GM19023 (cell line): ENCODE data around the gene BCL7C.
"Not testable (repeated sequence)": the region's sequence is repeated elsewhere in the genome, so short reads cannot be mapped to it uniquely, and the experiment has no call there.

Experiments used
- ATAC-seq: cut with Tn5 transposase; IDR thresholded peaks from one replicate; pipeline ENCODE4 v1.9.1; 2021; ENCODE audit warnings: mild to moderate bottlenecking, moderate library complexity; ENCODE audit not compliant: unreplicated experiment

Gene BCL7C

GRCh38 chr16:30874244-30874820 is 19.5 kb downstream of the BCL7C start:
- no peak for ATAC-seq

GRCh38 chr16:30870904-30871303 is 23.0 kb downstream of the BCL7C start:
- no peak for ATAC-seq

- ATAC-seq: no peak
Measured at GRCh38 chr16:30867747-30868146, 26.1 kb downstream of the BCL7C start.

GRCh38 chr16:30866031-30866430 is 27.8 kb downstream of the BCL7C start:
- no peak for ATAC-seq

GRCh38 chr16:30863178-30863577 is 30.7 kb downstream of the BCL7C start:
- not testable (repeated sequence) for ATAC-seq

- ATAC-seq: not testable (repeated sequence)
Measured at GRCh38 chr16:30860729-30861128, 33.1 kb downstream of the BCL7C start.

GRCh38 chr16:30858829-30859423 is 35.0 kb downstream of the BCL7C start:
- ATAC-seq: no peak

GRCh38 chr16:30858111-30858495 is 35.8 kb downstream of the BCL7C start:
- ATAC-seq: no peak

- ATAC-seq: no peak
Measured at GRCh38 chr16:30853758-30854157, 40.1 kb downstream of the BCL7C start.

GRCh38 chr16:30850246-30850645 is 43.6 kb downstream of the BCL7C start:
- ATAC-seq: no peak

- ATAC-seq: no peak
Measured at GRCh38 chr16:30846649-30847402, 47.1 kb downstream of the BCL7C start.

- peak; percentile 63 for ATAC-seq
Measured at GRCh38 chr16:30844671-30845449, 49.0 kb downstream of the BCL7C start.

- ATAC-seq: no peak
Measured at GRCh38 chr16:30844346-30844670, 49.6 kb downstream of the BCL7C start.

GRCh38 chr16:30843501-30843900 is 50.4 kb downstream of the BCL7C start:
- no peak for ATAC-seq

- no peak for ATAC-seq
Measured at GRCh38 chr16:30842971-30843370, 50.9 kb downstream of the BCL7C start.

- no peak for ATAC-seq
Measured at GRCh38 chr16:30841332-30841731, 52.5 kb downstream of the BCL7C start.

GRCh38 chr16:30840611-30841010 is 53.3 kb downstream of the BCL7C start:
- no peak for ATAC-seq

- ATAC-seq: no peak
Measured at GRCh38 chr16:30839523-30840227, 54.2 kb downstream of the BCL7C start.

GRCh38 chr16:30838876-30839471 is 54.9 kb downstream of the BCL7C start:
- no peak for ATAC-seq

GRCh38 chr16:30837904-30838303 is 56.0 kb downstream of the BCL7C start:
- ATAC-seq: no peak
